NCI-H69 (cell line): ENCODE measurements around the gene FUT3.

Experiments
- DNase-seq: peaks from one replicate; lab custom pipeline; 2025; lab: John Stamatoyannopoulos, UW

Gene FUT3

DNA sequence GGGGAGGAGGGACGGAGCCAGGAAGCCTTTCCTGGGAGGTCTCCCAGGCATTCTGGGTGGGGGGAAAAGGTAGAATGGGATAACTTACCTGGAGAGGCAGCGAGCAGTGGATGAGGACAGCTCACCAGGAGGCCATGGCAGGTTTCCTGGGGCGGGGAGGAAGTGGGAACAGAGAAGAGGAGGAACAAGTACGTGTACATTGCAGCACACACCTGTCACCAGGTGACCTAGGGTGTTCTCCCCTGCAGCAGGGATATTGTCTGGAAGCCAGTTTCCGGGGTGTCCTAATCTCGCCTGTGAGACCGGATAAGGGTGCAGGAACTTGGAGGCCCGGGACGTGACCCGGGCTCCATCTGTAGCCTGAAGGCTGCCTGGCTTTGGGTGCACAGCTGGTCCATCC, at the start of gene FUT3:
Gene FUT3, minus strand, starts transcription at position 148 of the 400 bp plus-strand sequence.
- no peak for DNase-seq

DNA sequence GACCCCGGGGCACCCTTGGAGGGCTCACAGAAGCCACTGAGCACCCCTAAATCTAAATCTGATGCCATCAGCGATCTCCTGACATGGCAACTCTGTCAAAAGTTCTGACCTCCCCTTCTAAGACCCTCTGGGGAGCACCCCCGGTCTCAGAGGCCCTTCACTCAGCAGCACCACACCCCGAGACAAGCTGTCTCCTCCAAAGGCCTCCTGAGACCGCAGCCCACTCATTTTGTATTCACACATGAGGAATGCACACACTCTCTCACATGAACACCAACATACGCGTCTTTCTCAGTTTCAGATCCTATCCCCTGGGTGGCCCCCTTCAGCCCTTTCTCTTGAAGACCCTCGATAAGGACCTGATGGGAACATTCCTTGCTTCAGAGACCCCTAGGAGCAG, 49.7 kb upstream of the FUT3 start:
- DNase-seq: no peak

DNA sequence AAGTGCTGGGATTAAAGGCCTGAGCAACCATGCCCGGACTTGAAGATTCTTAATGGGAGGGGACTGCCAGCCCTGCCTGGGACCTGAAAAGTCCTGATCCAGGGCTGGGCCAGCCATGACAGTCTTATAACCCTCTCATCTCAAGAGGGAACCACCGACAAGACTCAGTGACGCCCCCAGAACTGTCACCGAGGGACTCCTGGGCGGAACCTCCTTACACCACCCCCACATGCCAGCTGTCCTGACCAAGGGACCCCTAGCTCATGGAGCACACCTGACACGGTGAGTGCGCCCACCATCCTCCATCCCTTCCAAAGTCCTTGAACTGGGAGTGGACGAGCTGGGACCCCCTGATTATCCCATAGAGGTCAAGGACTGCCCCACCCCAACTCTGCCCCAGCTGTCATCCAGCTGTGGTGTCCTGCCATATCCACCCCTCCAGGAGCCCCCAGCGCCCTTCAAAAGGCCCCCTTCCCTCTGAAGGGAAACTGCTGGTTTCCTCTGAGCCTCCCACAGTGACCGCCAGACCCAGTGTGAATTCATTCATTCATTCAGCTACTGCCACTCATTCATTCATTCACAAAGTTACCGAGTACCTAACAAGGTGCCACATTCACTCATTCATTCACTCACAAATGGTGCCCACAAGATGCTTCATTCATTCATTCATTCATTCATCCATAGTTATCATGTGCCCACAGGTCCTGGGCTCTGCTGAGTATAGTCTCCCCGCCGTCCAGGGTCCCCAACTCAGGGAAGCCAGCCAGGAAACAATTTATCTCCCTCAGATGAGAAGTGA, 48.7 kb upstream of the FUT3 start:
- no peak for DNase-seq

DNA sequence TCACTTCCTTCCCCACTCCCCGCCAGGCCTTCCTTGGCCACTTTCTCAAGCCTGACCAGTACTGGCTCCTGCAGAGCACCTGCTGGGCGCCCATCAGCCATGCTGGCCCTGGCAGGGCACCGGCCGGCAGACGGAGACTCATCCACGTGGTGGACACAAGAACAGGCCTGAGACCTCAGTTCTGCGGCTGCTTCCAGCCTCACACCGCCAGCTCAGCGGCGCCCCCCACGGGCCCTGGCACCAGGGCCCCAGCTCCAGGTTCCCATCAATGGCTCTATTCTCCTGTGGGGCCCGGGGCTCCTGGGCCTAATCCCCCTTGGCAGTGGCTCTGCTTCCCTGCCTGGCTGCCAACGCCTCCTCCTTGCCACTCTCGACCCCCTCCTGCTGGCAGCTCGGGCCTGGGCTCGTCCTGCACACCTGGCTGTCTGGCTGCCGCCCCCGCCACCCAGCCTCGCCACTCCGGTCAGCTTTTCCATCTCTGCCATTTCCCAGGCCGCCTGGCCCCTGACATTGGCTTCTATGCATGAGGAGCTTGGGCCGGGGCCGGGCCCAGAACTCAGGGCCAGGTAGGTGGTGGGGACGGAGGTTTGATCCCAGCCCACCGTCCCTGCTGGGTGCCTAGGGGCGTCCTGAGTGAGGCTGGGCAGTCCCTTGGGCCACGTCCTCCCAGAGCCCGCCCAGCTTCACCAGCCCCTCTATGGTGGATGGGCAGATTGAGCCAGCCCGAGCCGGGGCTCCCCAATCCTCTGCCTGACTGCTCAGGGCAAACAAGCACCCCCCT, 46.1 kb upstream of the FUT3 start:
- peak; percentile 76 for DNase-seq

DNA sequence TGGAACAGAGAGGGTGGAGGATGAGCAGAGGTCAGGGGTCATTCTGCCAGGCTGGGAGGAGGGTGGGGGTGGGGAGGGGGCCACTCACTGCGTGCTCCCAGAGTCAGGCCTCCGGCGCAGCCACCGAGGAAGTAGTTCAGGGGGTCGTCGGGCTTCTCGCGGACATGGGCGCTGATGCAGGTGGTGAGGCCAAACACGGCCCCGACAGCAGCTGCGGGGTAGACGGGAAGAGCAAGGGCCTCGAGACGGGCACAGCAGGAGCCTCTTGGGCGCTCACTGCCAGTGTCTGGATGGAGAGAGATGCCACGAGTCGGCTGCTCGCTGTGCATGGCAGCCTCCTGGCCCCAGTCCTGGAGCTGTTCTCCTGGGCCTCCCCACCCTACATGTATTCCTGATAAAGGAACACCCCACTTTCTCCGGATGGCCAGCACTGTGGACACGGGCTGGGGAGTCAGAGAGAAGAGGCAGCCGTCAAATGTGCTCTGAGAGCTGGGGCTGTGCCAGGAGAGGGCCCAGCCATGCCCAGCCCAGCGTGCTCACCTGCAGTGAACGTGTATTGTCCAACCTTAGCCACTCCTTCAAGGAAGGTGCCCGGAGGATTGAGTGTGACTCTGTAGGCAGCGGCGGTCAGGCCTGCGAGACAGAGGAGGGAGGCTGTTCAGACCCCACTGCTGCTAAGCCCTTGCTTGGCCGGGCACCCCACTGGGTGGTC, 45.3 kb upstream of the FUT3 start:
- DNase-seq: peak; percentile 31

DNA sequence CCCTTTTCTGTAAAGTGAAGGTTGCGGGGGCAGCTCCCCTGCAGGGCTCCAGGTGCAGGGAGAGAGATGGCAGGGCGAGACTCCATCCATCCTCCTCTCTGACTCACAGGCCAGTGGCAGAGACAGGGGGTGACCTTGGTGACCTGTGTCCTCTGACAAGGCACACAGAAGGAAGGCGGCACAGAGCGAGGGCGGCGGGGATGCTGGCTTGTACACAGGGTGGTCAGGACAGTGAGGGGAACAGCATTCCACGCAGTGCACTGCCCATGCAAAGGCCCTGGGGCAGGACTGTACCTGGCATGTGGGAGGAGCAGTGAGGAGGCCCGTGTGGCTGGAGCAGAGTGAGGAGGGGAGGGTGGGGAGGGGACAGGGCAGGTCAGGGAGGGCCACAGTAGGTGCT, 44.6 kb upstream of the FUT3 start:
- no peak for DNase-seq

DNA sequence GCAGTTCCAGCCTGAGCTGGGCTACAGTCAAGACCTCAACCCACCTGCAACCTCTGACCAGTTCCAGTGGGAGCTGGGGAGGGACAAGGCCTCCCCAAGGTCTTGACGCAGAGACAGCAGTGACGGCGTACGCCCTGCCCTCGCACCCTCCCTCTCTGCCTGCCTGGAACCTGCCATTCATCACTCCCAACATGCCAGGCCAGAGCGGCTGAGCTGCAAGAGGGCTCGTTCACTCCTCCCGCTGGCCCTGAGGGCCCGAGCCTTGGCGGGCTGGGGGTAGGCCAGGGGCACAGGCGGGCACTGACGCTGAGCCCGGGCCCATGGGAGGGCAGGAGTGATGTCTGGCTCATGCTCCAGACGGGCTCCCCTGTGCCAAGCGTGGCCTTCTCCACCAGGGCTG, 44.2 kb upstream of the FUT3 start:
- no peak for DNase-seq

DNA sequence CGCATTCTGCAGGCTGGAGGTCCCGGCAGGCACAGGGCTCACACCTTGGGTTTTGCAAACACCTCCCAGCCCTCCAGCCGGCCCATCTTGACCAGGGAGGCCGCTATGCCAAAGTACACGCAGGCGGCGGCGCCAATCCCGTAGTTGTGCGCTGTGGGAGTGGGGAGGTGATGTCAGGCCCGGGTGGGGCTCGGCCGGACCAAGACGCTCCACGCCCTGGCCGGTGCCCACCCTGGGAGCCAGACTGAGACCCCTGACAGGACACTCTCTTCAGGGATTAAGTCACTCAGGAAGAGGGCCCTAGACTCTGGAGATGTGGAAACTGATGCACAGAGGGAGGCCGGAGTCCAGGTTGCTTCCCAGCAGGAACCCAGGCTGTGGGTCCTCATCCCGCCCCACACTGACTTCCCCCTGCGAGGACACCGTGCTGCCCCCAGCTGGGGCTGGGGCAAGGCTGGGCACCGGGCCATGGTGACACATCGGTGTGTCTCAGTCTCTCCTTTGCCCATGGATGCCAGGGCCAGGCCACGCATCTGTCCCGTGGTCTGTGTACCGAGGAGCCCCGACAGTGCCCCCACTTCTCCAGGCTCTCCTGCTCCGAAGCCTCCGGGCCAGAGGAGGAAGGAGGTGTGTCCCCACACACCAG, 43.6 kb upstream of the FUT3 start:
- DNase-seq: no peak

DNA sequence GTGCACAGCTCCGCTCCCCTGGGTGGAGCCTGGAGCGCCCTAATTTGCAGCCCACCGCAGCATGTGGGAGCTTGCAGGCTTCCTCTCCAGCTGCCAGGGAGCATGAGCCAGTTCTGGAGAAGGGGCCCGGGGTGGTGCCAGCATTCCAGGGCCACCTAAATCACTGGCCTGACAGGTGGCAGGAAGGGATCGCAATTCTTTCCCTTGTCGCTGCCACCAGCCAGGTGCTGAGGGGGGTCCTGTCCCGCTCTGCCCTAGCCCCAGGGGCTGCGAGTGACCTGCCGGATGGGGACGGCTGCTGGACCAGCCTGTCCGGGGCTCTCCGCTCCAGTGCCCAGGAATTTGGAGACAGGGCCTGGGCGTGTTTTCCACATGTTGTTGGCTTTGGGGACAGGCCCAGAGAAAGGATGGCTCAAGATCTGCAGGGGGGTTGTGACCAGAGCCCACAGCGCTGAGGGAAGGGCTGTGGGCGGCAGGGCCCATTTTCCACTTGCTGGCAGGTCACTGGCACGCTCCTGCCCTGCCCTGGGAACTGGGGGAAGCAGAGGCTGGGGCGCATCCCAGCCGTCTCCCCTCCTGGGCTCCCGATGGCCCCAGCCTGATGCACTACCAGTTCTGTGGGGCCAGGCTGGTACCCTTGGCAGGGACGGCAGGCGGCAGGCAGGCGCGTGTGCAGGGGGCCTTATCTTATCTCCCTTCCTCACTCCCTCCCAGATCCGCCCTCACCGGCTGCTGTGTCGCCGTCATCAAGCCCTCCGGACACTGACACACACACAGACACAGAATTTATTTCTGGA, 42.9 kb upstream of the FUT3 start:
- no peak for DNase-seq

DNA sequence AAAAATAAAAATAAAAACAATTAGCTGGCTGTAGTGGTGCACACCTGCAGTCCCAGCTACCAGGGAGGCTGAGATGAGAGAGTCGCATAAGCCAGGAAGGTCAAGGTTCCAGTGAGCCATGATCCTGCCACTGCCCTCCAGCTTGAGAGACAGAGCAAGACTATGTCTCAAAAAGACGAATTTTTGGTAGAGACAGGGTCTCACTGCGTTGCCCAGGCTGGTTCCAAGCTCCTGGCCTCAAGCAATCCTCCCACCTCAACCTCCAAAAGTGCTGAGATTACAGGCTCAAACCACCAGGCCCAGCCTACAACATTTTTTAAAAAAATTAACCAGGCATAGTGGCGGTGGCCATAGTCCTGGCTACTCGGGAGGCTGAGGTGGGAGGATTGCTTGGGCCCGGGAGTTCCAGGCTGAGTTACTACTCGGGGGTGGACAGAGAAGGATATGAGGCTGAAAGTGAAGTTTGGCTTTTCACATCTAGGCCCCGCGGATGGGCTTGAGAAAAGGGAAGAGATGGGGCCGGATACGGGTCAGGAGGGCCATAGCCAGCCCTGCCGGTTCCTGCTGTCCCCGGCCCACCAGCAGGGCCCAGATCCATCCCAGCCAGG, 42.2 kb upstream of the FUT3 start:
- DNase-seq: no peak

DNA sequence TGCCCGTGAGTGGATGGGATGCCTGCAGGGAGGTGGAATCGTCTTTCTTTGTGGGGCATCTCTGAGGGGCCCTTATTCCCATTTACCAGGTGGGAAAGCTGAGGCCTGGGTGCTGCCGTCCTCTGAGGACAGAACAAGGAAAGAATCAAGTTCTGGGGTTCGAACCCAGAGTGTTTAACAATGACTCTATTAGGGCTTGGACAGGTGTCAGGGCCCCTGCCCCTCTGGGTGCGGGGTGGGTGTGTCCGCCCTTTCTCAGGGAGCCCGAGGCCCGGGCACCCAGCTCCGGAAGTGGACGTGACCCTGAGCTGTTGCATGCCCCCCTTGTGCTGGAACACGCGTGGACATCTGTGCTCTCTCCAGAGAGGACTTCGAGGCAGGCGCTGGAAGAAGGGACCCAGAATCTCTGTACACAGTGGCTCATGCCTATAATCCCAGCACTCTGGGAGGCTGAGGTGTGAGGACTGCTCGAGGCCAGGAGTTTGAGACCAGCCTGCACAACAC, 41.6 kb upstream of the FUT3 start:
- DNase-seq: no peak

DNA sequence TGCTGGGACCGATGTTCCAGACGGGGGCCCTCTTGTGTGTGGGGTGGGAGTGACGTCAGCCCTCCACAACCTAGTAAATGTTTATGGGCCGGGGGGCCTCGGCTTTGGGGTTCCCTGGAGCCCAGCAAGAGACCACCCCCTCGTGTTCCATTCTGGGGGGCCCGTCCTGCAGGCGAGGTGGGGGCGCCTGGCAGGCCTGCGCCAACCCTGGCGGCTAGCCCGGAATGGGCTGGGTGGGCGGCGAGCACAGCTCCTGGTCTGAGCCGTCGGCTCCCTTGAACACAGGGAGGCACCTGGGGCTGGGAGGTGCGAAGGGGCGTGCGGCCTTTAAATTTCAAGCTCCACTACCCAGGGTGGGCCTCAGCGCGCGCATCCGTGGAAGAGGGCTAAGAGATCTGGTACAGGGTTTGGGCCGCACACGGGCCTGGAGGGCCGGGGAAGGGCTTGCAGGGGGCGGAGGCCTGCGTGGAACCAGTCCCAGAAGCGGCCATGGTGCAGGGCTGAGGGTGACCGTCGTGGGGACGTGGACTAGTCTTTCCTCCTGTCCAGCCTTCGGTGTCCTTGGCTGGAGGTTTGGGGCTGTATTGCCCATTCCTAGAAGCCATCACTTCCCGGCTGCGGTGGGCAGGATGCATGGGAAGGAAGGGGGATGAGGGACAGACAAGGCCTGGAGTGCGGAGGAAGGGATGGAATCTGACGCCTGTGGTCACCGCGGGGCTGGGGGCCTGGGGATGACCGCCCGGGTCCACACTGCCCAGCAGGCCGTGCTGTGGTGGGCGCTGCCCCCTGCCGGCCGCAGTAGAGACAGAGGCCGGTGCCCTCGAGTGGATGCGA, 40.9 kb upstream of the FUT3 start:
- DNase-seq: peak; percentile 67

DNA sequence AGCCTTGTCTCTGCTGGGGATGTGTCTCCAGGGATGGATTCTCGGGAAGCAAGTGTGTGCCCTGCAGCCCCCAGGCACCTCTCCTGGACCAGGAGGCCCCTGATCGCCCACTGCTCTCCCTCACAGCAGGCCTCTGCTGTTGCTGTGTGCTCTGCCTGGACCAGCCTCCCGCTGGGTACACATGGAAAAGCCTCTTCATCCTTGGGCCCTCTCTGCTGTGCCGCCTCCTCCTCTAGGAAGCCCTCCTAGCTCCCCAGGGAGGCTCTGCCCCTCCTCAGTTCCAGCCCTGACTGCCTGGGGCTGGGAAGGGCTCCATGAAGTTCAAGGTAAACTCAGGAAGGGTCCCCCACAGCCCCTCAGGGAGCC, 40.3 kb upstream of the FUT3 start:
- DNase-seq: peak; percentile 65

DNA sequence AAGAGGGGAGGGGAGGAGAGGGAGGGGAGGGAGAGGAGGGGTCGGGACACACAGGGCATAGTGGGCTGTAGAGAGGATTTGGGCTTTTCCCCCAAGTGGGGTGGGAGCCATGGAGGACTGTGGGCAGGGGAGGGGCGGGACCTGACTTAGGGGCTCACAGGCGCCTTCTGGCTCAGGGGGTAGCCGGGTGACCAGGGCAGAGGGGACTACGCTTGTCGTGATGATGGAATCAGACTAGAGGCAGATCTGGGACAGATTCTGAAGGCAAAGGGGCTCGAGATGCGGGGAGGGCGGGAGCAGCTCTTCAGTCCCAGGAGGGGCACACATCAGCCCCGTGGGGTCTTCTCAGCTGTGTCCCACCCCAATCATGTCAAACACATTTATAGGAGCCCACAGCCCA, 38.9 kb upstream of the FUT3 start:
- no peak for DNase-seq

DNA sequence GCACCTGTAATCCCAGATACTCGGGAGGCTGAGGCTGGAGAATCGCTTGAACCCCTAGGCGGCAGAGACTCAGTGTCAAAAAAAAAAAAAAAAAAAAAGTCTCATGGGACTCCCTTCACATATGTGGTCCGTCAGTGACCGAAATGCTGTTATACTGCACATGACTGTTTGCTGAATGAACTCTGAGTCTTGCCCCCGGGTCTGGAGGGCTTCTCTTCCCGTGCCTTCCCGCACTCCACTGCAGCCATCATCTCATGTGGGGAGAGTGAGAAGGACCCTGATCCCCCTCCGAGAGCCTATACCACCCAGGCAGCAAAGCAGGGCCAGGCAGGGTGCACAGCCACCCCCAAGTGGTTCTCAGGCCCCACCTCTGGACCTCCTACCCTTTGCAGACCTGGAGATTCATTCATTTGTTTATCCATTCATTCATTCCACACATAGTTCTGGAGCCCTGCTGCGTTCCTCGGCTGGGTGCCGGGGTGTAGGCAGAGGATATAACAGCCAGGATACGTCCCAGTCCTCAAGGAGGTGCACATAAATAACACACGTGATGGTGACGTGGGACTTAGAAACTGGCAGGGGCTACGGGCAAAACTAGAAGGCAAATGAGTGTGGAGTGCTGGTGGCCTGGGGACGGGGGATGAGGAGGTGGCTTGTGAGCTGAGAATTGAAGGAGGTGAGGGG, 38.2 kb upstream of the FUT3 start:
- no peak for DNase-seq

DNA sequence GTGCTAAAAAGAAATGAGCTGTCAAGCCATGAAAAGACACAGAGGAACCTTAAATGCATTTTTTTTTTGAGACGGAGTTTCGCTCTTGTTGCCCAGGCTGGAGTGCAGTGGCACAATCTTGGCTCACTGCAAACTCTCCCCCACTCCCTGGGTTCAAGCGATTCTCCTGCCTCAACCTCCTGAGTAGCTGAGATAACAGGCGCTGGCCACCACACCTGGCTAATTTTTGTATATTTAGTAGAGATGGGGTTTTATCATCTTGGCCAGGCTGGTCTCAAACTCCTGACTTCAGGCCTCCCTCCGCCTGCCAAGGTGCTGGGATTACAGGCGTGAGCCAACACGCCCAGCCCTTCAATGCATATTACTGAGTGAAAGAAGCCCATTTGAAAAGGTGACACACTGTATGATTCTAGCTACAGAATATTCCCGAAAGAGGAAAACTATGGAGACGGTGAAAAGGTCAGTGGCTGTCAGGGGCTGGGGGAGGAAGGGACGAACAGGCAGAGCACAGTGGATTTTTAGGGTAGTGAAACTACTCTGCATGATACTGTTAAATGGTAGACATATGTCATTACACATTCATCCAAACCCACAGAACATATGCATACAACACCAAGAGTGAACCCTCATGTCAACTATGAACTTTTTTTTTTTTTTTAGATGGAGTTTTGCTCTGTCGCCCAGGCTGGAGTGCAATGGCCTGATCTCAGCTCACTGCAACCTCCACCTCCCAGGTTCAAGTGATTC, 33.0 kb upstream of the FUT3 start:
- DNase-seq: peak; percentile 77

DNA sequence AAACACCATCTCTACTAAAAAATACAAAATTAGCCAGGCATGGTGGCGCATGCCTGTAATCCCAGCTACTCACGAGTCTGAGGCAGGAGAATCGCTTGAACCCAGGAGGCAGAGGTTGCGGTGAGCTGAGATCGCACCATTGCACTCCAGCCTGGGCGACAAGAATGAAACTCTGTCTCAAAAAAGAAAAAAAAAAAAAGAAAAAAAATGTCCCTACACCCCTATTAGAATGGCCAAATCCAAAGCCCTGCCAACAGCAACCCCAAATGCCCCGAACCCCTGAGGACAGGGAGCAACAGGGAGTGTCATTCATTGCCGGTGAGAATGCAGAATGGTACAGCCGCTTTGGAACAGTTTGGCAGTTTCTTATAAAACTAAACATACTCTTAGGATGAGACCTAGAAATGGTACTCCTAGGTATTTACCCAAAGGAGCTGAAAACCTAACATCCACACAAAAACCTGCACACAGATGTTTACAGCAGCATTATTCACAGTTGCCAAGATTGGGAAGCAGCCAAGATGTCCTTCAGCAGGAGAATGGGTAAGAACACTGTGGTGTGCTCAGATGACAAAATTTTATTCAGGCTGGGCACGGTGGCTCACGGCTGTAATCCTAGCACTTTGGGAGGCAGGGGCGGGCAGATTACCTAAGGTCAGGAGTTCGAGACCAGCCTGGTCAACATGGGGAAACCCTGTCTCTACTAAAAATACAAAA, 32.1 kb upstream of the FUT3 start:
- DNase-seq: peak; percentile 86

DNA sequence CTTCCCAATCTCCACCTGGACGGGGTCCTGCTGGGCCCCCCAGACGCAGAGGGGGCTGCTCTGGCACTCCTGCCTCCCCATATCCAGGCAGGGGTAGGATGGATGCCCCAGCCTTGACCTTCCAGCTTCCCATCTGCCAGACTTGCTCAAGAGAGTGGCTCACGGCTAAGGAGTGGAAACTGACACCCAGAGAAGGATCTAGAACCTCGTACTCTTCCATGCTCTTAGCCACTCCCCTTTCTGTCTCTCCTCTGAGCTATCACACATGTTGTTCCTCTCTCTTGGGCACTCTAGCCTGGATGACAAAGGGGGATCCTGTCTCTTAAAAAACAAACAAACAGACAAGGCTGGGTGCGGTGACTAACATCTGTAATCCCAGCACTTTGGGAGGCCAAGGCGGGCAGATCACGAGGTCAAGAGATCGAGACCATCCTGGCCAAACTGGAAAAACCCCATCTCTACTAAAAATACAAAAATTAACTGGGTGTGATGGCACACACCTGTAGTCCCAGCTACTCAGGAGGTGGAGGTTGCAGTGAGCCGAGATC, 31.2 kb upstream of the FUT3 start:
- peak; percentile 94 for DNase-seq
